ENCODE data around the gene BCL7A. TPM values are rescaled to one million over a fixed set of nuclear protein-coding genes. Genes with fewer than 3 reads are reported as not detected.
A peak's percentile ranks its signal among the peaks of the same experiment; 100 is the strongest.

The BCL7A gene
- total RNA-seq, 1 donor = 12.2 TPM

DNA sequence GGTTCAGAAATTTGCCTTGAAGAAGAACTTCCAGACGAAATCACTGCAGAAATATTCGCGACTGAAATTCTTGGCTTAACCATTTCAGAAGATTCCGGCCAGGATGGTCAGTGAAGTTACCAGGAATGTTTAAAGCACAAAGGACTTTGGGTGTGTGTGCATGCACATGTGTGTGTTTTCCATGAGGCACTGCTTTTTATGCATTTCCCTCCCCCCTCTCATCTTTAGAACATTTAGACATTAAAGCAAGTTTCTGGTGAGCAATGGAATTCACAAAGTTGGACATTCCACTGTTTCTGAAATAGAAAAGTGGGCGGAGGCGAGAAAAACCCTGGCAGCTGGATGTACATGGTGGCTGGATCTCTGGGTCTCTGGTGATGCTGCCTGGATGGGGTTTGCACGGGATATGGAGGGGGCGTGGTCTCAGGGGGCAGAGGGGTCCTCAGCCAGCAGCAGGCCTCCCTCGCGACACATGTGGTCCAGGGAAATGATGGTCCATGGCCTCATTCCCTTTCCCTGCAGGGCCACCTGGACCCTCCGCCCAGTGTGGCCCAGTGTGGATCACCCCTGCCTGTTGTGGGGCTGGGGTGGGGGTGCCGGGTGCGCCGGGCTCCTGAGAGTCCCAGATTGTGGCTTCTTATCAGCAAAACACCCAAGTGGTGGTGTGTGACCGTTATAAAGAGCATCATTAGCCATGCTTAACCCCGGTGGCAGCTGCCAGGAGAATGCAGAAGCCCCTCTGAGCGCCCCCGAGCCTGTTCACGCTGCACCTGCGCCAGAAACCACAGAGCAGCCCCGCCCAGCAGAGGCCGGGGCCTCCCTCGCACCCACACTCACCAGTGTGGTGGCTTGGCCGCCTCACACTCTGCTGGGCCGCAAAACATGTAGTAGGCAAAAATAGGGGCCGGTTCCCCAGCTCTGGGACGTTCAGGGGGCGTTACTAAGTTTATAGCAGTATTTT, 17.8 kb upstream of the BCL7A start:
- DNase-seq (ENCODE audit: low read depth) = peak; percentile 88

DNA sequence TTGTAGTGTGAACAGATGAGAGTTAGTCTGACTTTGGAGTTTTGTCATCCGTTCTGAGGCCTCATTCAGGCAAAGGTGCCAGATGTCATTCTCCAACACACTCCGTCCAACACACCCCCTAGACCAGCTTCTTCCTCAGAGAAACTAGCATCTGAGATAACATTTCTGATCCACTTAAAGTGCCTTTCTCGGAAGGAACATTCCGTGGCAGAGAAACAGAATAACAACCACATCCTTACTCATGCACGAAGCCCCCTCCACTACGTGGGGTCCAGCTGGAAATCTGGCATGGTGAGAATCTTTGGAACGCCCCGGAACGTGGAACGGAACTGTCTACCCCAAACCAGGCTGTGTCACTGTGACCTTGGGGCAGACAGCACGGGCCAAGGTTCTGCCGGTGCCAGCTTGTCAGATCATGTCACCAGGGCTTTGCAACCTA, 17.0 kb upstream of the BCL7A start:
- DNase-seq (ENCODE audit: low read depth) = peak; percentile 44
- H3K4me3 ChIP-seq (ENCODE audit: low read depth, low read length) = no peak overlapping the region
- TF ChIP-seq, protein P1, sequence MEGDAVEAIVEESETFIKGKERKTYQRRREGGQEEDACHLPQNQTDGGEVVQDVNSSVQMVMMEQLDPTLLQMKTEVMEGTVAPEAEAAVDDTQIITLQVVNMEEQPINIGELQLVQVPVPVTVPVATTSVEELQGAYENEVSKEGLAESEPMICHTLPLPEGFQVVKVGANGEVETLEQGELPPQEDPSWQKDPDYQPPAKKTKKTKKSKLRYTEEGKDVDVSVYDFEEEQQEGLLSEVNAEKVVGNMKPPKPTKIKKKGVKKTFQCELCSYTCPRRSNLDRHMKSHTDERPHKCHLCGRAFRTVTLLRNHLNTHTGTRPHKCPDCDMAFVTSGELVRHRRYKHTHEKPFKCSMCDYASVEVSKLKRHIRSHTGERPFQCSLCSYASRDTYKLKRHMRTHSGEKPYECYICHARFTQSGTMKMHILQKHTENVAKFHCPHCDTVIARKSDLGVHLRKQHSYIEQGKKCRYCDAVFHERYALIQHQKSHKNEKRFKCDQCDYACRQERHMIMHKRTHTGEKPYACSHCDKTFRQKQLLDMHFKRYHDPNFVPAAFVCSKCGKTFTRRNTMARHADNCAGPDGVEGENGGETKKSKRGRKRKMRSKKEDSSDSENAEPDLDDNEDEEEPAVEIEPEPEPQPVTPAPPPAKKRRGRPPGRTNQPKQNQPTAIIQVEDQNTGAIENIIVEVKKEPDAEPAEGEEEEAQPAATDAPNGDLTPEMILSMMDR (IDR thresholded peaks at IDR 0.05; ENCODE audit: insufficient read depth, low read length) = no peak

More for the DNA sequence above, 17.8 kb upstream of the BCL7A start:
- no peak overlapping the region for H3K4me3 ChIP-seq (ENCODE audit: low read depth, low read length)
- TF ChIP-seq, protein P1 (IDR thresholded peaks at IDR 0.05; ENCODE audit: insufficient read depth, low read length) = no peak

DNA sequence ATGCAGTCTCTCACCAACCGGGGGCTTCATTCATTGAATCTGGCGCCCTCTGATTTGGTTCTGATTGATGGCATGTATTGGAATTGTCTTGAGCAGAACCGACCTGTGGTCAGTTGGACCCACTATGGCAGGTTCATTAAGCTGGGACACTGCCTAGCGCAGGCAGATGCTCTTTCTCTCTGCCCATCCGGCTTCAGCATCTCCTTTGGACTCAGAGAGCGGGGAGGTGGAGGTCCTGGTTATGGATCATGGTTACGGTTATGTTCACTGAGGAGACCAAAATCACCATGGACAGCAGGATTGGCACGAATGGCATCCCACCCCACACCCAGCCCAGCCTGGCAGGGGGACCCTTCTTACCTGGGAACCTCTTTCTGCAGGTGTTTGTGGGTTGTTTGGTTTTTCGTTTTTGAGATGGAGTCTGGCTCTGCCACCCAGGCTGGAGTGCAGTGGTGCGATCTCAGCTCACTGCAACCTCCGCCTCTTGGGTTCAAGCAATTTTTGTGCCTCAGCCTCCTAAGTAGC, 16.4 kb upstream of the BCL7A start:
- H3K4me3 ChIP-seq (ENCODE audit: low read depth, low read length) = no peak overlapping the region
- TF ChIP-seq, protein P1 (IDR thresholded peaks at IDR 0.05; ENCODE audit: insufficient read depth, low read length) = no peak
- no peak for DNase-seq (ENCODE audit: low read depth)

DNA sequence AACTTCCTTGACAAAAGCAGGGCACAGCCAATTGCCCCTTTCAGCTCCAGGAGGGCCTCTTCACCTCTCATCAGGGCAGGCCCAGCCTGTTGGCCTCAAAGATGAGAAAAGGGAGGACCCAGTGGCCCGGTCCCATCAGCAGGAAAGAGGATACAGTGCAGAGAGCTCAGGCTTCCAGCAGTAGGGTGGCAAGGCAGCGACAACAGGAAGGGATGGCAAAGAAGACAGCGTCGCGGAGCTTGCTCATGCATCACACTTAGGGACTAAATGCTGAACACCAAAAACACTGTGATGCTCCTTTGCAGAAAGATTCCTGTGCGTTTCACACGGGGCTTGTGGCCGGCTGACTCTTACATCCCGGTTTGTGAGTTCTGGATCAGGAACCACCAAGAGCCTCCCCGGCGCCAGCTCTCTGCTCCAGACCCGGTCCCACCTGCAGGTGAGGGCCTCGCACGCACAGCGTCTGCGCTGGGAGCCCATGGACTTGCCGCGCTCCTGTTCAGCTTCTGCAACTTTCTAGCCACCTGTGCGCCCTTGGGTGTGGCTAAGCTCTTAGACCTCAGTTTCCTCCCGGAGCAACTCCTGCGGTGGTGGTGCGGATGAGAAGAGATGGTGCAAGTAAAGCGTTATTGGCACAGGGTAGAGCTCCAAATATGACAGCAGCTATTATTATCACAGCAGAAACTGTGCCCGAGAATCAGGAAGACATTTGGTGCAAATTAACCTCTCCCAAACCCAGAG, 15.3 kb upstream of the BCL7A start:
- TF ChIP-seq, protein P1 (IDR thresholded peaks at IDR 0.05; ENCODE audit: insufficient read depth, low read length) = no peak
- DNase-seq (ENCODE audit: low read depth) = no peak

GRCh38 chr12:122009741-122010140, 11.9 kb upstream of the BCL7A start:
- H3K4me3 ChIP-seq (ENCODE audit: low read depth, low read length) = no peak overlapping the region
- DNase-seq (ENCODE audit: low read depth) = no peak
- TF ChIP-seq, protein P1 (IDR thresholded peaks at IDR 0.05; ENCODE audit: insufficient read depth, low read length) = no peak

More for the DNA sequence above, 15.3 kb upstream of the BCL7A start:
- H3K4me3 ChIP-seq (ENCODE audit: low read depth, low read length) = no peak overlapping the region

GRCh38 chr12:122012184-122012583, 9.5 kb upstream of the BCL7A start:
- DNase-seq (ENCODE audit: low read depth) = no peak
- no peak overlapping the region for H3K4me3 ChIP-seq (ENCODE audit: low read depth, low read length)
- TF ChIP-seq, protein P1 (IDR thresholded peaks at IDR 0.05; ENCODE audit: insufficient read depth, low read length) = no peak
